Stimulated activated CD4-positive, alpha-beta T cell treated with anti-CD3 and anti-CD28 coated beads, TNF-alpha, amount 100 ng/mL, for 48 hours (primary cell): ENCODE measurements around the gene APC2.

Experiments
- DNase-seq, 3 donors: peaks; one replicate each; pipeline ENCODE4 v3.0.0-alpha.2; 2020; ENCODE audit warnings: low read depth in 3 of 3

APC2 gene

DNA sequence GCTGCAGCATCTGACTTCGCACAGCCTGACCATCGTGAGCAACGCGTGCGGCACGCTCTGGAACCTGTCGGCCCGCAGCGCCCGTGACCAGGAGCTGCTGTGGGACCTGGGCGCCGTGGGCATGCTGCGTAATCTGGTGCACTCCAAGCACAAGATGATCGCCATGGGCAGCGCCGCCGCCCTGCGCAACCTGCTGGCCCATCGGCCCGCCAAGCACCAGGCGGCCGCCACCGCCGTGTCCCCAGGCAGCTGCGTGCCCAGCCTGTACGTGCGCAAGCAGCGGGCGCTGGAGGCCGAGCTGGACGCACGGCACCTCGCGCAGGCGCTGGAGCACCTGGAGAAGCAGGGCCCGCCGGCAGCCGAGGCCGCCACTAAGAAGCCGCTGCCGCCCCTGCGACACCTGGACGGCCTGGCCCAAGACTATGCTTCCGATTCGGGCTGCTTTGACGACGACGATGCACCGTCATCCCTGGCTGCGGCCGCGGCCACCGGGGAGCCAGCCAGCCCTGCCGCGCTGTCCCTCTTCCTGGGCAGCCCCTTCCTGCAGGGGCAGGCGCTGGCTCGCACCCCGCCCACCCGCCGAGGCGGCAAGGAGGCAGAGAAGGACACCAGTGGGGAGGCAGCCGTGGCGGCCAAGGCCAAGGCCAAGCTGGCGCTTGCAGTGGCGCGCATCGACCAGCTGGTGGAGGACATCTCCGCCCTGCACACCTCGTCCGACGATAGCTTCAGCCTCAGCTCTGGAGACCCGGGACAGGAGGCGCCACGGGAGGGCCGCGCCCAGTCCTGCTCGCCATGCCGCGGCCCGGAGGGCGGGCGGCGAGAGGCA, 15.5 kb downstream of the APC2 start:
- DNase-seq, result no peak

DNA sequence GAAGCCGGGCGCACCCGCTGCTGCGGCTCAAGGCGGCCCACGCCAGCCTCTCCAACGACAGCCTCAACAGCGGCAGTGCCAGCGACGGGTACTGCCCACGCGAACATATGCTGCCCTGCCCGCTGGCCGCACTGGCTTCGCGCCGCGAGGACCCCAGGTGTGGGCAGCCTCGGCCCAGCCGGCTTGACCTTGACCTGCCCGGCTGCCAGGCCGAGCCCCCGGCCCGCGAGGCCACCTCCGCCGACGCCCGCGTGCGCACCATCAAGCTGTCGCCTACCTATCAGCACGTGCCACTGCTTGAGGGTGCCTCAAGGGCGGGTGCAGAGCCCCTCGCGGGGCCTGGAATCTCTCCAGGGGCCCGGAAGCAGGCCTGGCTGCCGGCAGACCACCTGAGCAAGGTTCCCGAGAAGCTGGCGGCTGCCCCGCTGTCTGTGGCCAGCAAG, 16.1 kb downstream of the APC2 start:
- no peak for DNase-seq

DNA sequence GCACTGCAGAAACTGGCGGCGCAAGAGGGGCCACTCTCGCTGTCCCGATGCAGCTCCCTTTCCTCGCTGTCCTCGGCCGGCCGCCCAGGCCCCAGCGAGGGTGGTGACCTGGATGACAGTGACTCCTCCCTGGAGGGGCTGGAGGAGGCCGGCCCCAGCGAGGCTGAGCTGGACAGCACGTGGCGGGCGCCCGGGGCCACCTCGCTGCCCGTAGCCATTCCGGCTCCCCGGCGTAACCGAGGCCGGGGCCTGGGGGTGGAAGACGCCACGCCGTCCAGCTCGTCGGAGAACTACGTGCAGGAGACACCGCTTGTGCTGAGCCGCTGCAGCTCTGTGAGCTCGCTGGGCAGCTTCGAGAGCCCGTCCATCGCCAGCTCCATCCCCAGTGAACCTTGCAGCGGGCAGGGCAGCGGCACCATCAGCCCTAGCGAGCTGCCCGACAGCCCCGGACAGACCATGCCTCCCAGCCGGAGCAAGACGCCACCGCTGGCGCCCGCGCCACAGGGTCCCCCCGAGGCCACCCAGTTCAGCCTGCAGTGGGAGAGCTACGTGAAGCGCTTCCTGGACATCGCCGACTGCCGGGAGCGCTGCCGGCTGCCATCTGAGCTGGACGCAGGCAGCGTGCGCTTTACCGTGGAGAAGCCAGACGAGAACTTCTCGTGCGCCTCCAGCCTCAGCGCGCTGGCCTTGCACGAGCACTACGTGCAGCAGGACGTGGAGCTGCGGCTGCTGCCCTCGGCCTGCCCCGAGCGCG, 16.7 kb downstream of the APC2 start:
- no peak for DNase-seq

DNA sequence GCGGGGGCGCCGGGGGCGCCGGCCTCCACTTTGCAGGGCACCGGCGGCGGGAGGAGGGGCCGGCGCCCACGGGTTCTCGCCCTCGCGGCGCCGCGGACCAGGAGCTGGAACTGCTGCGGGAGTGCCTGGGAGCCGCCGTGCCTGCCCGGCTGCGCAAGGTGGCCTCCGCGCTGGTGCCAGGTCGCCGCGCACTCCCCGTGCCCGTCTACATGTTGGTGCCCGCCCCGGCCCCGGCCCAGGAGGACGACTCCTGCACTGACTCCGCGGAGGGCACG, 17.2 kb downstream of the APC2 start:
- DNase-seq, result no peak

- no peak for DNase-seq
These were observed 17.8 kb downstream of the APC2 start for GRCh38 chr19:1467490-1468273.

GRCh38 chr19:1468274-1468820, 18.4 kb downstream of the APC2 start:
- no peak for DNase-seq

GRCh38 chr19:1468821-1469254, 18.9 kb downstream of the APC2 start:
- DNase-seq, result no peak

DNA sequence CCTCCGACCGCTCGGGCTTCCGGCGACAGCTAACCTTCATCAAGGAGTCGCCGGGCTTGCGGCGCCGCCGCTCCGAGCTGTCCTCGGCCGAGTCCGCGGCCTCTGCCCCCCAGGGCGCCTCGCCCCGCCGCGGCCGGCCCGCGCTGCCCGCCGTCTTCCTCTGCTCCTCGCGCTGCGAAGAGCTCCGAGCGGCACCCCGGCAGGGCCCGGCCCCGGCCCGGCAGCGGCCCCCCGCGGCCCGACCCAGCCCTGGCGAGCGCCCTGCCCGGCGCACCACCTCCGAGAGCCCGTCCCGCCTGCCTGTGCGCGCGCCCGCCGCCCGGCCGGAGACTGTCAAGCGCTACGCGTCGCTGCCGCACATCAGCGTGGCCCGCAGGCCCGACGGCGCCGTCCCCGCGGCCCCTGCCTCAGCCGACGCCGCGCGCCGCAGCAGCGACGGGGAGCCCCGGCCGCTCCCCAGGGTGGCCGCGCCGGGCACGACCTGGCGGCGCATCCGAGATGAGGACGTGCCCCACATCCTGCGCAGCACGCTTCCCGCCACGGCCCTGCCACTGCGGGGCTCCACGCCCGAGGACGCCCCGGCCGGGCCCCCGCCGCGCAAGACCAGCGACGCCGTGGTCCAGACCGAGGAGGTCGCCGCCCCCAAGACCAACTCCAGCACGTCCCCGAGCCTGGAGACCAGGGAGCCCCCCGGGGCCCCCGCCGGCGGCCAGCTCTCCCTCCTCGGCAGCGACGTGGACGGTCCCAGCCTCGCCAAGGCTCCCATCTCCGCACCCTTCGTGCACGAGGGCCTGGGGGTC, 19.5 kb downstream of the APC2 start:
- DNase-seq, result no peak

- DNase-seq, result no peak
These were observed 20.1 kb downstream of the APC2 start for GRCh38 chr19:1470055-1470304.

DNA sequence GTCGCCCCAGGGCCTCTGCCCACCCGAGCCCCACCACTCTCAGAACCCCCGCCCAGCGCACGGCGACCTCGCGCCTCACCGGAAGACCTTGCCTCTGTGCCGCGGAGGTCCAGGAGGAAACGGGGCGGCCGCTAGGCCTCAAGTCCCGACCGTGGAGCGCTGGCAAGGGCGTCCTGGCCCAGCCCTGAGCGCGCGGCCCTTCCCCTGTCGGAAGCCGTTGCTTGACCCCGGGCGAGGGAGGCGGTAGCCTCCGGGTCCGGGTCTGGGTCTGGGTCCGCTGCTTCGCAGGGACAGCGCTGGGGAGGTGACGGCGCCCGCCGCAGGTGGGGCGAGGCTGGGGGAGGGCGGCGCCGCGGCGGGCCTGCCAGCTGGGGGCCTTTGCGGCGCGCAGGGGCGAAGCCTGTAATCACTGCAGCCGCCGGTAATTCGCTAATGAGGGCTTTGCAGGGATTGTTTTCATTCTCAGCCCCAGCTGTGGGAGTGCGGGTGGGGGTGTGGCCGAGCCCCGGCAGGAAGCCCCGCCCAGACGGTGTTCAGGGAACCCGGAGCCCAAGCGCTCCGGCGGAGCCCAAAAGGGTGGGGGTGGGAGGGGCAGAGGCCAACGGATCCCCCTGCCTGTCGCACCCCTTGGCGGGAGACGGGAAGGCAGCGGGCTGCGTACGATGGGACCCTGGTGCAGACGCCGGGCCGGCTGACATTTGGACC, 20.5 kb downstream of the APC2 start:
- DNase-seq, result peak in 2 of 3 donors; percentile 43 to 60

DNA sequence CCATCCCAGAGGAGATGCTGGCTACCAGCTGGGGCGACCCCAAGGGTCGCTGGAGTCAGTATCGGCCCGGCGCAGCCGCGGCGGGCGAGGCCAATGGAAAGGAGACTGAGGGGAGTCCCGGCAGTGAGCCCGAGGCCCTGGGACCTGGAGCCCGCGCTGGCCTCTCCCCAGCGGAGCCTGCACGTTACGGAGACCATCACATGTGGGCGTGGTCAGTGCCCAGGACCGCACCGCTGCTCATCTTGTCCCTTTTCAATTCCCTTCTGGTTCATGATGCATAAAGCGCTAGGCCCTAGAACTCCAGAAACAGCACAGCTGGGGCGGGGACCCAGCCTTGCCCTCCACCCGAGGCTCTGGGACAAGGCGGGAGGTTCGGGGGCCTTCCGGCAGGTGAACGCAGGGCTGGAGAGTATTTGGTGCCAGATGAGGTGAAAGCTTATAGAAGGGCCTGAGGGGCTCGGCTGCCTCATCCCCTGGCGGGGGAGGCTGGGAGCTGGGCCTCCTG, 21.1 kb downstream of the APC2 start:
- DNase-seq, result no peak

- no peak for DNase-seq
These were observed 21.7 kb downstream of the APC2 start for GRCh38 chr19:1471515-1472160.

DNA sequence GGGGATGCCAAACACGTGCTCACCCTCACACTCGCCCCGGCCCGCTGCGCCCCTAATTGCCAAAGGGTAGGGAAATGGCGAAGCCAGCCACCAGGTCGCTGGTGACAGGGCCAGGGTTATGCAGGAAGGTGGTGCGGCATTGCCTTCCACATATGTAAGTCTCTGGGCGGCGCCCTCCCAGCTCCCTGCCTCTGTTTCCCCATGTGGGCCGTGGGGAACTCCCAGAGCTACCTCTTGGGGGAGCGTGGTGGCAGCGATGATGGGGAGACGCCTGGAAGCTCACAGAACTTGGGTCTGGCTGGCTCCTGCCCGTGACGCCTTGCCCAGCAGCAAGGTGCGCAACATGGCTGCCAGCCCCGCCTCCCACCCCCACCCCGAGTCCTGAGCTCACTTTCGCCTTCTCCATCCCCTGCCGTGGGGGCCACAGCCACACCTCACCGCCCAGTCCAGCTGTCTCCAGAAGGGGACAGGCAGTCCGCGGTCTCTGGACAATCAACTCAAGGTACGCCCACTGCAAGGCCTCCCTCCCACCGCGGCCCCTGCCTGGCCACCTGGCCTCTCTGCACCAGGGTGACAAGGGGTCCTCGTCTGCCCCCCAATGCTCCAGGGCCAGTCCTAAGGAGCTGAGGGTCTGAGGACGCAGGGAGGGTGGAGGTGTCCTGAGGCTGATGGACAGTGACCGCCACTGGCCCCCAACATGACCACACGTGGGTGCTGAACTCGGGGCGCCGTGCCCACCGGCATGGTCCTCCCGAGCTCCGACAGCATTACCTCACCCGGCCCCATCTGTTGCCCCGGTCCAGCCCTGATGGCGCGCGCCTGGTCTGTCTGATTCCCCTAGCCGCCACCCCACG, 22.5 kb downstream of the APC2 start:
- no peak for DNase-seq

DNA sequence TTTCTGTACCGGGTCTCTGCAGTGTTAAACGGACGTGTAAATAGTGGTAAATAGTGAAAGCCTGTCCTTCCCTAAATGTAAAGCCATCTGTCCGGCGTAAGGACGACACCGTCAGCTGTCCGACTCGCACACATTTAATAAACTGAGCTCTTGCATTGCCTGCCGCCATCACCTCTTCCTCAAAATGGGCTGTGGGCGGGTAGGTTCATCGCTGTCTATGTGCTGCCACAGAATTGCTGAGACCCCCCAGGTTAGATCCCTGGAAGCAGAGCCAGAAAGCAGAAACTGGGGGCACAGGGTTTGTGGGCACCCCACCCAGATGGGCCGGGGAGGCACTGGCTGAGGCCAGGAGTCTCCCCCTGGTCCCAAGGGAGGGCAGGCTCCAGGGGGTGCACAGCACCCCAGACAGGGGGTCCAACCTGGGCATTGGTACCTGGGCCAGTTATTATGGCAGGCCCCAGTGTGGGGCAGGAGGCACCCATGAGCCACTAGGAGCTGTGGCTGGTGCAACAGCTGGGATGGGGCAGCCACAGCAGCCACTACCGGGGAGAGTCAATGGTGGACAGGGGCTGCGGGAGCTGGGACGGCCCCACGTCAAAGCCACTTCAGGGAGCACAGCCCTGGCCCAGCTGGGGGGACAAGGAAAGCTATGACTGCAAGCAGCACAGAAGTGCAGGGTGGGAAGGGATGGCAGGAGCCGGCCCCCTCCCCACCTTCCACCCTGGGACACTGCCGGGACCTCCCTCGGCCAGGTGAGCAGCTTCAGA, 23.3 kb downstream of the APC2 start:
- no peak for DNase-seq

DNA sequence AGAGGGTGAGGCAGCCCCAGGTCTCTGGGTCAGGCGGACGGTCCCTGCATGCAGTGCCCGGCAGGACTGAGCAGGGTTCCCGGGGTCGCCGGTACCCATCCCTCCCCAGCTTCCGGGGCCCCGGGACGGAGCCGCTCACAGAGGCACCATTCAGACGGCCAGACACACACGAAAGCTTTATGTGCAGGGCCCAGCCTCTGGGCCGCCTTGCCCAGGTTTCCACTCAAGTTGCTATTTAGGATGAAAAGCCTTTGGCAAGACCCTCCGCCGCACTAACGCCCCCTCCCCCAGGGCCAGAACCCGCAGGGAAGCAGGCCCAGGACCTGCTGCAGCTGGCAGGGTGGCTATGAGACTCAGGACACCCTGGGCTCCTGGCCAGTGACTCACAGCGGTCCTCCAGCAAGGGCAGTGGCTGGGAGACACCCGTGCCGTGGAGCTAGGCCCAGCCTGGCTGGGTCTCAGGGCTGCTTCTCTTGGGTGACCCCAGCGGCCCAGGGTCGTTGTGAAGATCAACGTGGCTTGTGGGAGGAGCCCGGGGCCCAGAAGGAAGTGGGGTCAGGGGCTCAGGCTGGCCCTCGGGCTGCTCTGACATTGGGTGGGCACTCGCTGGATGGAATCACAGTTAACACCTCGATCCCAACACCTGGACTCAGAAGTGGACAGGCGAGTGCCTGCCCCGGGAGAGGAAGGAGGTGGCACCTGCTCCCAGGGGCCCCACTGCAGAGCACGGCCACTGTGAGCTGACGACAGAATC, 24.3 kb downstream of the APC2 start:
- DNase-seq, result no peak

GRCh38 chr19:1474765-1475351, 24.9 kb downstream of the APC2 start:
- no peak for DNase-seq

DNA sequence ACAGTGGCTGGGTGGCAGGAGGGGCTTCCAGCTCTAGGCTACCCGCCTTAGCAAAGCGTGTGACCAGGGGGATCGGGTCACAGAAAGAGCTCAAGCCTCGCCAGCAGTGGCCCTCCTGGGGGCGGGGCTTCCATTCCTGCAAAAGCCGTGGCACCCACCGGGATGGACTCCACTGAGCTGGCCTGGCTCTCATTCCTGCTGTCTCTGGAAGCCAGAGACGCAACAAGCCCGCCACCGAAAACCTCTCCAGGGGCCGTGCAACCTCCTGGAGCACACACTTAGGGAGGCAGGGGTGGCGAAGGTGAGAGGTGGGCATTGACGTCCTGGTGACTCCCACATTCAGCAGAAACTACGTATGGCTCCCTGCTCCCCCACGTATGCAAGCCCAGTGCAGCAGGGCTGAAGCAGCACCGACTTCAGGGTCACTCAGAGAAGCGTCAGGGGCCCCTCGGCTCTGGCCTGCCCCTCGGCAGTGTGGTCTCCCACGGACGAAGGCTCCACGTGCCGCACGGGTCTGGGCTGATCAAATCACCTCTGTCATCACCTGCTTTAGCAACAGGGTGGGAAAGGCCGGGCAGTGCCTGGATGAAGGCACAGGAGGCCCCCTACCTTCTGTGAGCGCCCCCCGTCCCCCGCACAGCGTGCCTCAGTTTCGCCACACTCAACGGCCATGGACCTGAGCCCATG, 26.0 kb downstream of the APC2 start:
- DNase-seq, result no peak
